HepG2 (cell line): Measurements from ENCODE around the gene ATP6V1G2.

Experiments used
- DNMT1 ChIP-seq: sonication (generic); formaldehyde crosslinking; IDR thresholded peaks from 2 replicates; pipeline ENCODE4 v1.5.1; 2020; ENCODE audit warnings: mild to moderate bottlenecking, missing genetic modification reagents
- EZH2 ChIP-seq: conservative IDR thresholded peaks from 2 replicates; pipeline ENCODE4 v1.6.1; 2012; ENCODE audit warnings: mild to moderate bottlenecking, low read depth, low read length, moderate library complexity
- NR2C2 ChIP-seq: sonication (generic); formaldehyde crosslinking; IDR thresholded peaks from 2 replicates; pipeline ENCODE4 v1.4.0; 2020; ENCODE audit warnings: missing genetic modification reagents, mild to moderate bottlenecking, moderate library complexity, borderline replicate concordance
- POLR2A ChIP-seq, 2 experiments: IDR thresholded peaks; 2 replicates each; pipeline ENCODE4 v1.6.1; 2011; ENCODE audit warnings: low read depth in 2 of 2, low read length in 2 of 2, mild to moderate bottlenecking in 1 of 2, moderate library complexity in 1 of 2; ENCODE audit not compliant: insufficient read depth in 1 of 2
- SIX4 ChIP-seq: sonication (generic); formaldehyde crosslinking; IDR thresholded peaks from 2 replicates; pipeline ENCODE4 v1.4.0; 2020; ENCODE audit warnings: missing genetic modification reagents
- TCF7L2 ChIP-seq: IDR thresholded peaks from 2 replicates; pipeline ENCODE4 v1.6.1; 2011; ENCODE audit warnings: mild to moderate bottlenecking, low read depth, low read length, moderate library complexity
- ZNF138 ChIP-seq: sonication (generic); formaldehyde crosslinking; IDR thresholded peaks from 2 replicates; pipeline ENCODE4 v1.5.0; 2020; ENCODE audit warnings: mild to moderate bottlenecking, low read depth, missing genetic modification reagents
- ZNF672 ChIP-seq: sonication (generic); formaldehyde crosslinking; IDR thresholded peaks from 2 replicates; pipeline ENCODE4 v1.8.1; 2022; ENCODE audit warnings: missing genetic modification reagents
- TF ChIP-seq, protein P1 (sequence below): sonication (generic); formaldehyde crosslinking; IDR thresholded peaks from 2 replicates; pipeline ENCODE4 v1.5.0; 2020; ENCODE audit warnings: mild to moderate bottlenecking, missing genetic modification reagents, moderate library complexity
- TF ChIP-seq, protein P2 (sequence below), 2 experiments: IDR thresholded peaks; 2 replicates each; pipeline ENCODE4 v1.6.1; 2011 to 2012; ENCODE audit warnings: low read length in 2 of 2, borderline replicate concordance in 1 of 2, low read depth in 1 of 2, mild to moderate bottlenecking in 1 of 2, moderate library complexity in 1 of 2
- TF ChIP-seq, protein P3 (sequence below): conservative IDR thresholded peaks from 2 replicates; pipeline ENCODE4 v1.6.1; 2018; ENCODE audit warnings: missing genetic modification reagents

DNA sequence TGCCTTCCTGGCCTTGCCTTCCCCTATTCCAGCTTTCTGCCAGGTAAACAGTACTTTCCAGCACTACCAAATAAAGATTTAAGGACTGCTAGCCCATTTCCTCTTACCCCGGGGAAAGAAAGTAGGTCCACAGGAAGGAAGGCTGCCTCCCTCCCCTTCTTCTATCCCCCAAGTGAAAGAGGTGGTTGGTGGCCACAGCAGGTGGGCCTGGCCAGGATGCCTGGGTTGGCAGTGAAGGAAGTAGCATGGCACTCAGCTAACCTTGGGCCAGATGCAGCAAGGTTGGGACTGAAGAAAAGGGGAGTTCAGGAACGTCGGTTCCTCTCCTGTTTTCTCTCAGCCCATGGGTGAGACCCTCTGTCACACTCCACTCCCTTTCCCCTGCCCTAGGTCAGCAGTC, 9.9 kb upstream of the ATP6V1G2 start:
- TF ChIP-seq DNMT1 (CRISPR knock-in tag) (no peak), EZH2 (no peak), NR2C2 (CRISPR knock-in tag) (no peak), ZNF672 (CRISPR knock-in tag) (no peak), SIX4 (CRISPR knock-in tag) (no peak), POLR2A (IDR thresholded peaks at IDR 0.05; ENCODE audit: insufficient read depth in 1 of 2, low read depth in 2 of 2, low read length in 2 of 2) (no peak), TCF7L2 (no peak), ZNF138 (no peak)
- TF ChIP-seq, protein P1, sequence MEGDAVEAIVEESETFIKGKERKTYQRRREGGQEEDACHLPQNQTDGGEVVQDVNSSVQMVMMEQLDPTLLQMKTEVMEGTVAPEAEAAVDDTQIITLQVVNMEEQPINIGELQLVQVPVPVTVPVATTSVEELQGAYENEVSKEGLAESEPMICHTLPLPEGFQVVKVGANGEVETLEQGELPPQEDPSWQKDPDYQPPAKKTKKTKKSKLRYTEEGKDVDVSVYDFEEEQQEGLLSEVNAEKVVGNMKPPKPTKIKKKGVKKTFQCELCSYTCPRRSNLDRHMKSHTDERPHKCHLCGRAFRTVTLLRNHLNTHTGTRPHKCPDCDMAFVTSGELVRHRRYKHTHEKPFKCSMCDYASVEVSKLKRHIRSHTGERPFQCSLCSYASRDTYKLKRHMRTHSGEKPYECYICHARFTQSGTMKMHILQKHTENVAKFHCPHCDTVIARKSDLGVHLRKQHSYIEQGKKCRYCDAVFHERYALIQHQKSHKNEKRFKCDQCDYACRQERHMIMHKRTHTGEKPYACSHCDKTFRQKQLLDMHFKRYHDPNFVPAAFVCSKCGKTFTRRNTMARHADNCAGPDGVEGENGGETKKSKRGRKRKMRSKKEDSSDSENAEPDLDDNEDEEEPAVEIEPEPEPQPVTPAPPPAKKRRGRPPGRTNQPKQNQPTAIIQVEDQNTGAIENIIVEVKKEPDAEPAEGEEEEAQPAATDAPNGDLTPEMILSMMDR (CRISPR knock-in tag): no peak
- TF ChIP-seq, protein P2, sequence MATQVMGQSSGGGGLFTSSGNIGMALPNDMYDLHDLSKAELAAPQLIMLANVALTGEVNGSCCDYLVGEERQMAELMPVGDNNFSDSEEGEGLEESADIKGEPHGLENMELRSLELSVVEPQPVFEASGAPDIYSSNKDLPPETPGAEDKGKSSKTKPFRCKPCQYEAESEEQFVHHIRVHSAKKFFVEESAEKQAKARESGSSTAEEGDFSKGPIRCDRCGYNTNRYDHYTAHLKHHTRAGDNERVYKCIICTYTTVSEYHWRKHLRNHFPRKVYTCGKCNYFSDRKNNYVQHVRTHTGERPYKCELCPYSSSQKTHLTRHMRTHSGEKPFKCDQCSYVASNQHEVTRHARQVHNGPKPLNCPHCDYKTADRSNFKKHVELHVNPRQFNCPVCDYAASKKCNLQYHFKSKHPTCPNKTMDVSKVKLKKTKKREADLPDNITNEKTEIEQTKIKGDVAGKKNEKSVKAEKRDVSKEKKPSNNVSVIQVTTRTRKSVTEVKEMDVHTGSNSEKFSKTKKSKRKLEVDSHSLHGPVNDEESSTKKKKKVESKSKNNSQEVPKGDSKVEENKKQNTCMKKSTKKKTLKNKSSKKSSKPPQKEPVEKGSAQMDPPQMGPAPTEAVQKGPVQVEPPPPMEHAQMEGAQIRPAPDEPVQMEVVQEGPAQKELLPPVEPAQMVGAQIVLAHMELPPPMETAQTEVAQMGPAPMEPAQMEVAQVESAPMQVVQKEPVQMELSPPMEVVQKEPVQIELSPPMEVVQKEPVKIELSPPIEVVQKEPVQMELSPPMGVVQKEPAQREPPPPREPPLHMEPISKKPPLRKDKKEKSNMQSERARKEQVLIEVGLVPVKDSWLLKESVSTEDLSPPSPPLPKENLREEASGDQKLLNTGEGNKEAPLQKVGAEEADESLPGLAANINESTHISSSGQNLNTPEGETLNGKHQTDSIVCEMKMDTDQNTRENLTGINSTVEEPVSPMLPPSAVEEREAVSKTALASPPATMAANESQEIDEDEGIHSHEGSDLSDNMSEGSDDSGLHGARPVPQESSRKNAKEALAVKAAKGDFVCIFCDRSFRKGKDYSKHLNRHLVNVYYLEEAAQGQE (IDR thresholded peaks at IDR 0.05; ENCODE audit: borderline replicate concordance in 1 of 2, low read depth in 1 of 2, low read length in 2 of 2): no peak
- TF ChIP-seq, protein P3, sequence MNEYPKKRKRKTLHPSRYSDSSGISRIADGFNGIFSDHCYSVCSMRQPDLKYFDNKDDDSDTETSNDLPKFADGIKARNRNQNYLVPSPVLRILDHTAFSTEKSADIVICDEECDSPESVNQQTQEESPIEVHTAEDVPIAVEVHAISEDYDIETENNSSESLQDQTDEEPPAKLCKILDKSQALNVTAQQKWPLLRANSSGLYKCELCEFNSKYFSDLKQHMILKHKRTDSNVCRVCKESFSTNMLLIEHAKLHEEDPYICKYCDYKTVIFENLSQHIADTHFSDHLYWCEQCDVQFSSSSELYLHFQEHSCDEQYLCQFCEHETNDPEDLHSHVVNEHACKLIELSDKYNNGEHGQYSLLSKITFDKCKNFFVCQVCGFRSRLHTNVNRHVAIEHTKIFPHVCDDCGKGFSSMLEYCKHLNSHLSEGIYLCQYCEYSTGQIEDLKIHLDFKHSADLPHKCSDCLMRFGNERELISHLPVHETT: no peak
